K562 (cell line): Measurements from ENCODE around the gene ZMYM2. TPM values are rescaled to one million over a fixed set of nuclear protein-coding genes. Genes with fewer than 3 reads are reported as not detected.

Source experiments
- CCNT2 ChIP-seq: IDR thresholded peaks from 2 replicates; pipeline ENCODE4 v1.6.1; 2011; ENCODE audit warnings: borderline replicate concordance, low read depth, mild to moderate bottlenecking, moderate library complexity, mixed read lengths, low read length; ENCODE audit not compliant: insufficient read length; ENCODE audit errors: extremely low read depth
- EGR1 ChIP-seq: fragments of 450-650 bp; conservative IDR thresholded peaks from 2 replicates; pipeline ENCODE4 v1.6.1; 2017; ENCODE audit warnings: mild to moderate bottlenecking
- ETV6 ChIP-seq, 3 experiments: fragments of 150-350 bp in 1 of 3; sonication (generic) in 1 of 3; formaldehyde crosslinking in 1 of 3; IDR thresholded peaks; 2 replicates each; pipeline versions ENCODE4 v1.6.1 to v1.8.0; 2014 to 2022; ENCODE audit warnings: borderline replicate concordance in 2 of 3, low read depth in 2 of 3, antibody characterized with exemption in 1 of 3, low read length in 1 of 3, mild to moderate bottlenecking in 1 of 3, missing genetic modification reagents in 1 of 3
- KLF6 ChIP-seq: fragments of 250-450 bp; sonication (Bioruptor Pico); IDR thresholded peaks from 2 replicates; pipeline ENCODE4 v1.4.0; 2020; ENCODE audit warnings: mild to moderate bottlenecking, moderate library complexity, borderline replicate concordance
- RFX5 ChIP-seq: IDR thresholded peaks from 2 replicates; pipeline ENCODE4 v1.6.1; 2011; ENCODE audit warnings: low read depth, mild to moderate bottlenecking, improper control_type of control experiment, low read length
- TEAD4 ChIP-seq, 2 experiments: sonication (generic) in 1 of 2; formaldehyde crosslinking in 1 of 2; IDR thresholded peaks; 2 replicates each; pipeline versions ENCODE4 v1.6.1 to v1.8.0; 2012 to 2022; ENCODE audit warnings: borderline replicate concordance in 1 of 2, inconsistent platforms in 1 of 2, low read length in 1 of 2, mild to moderate bottlenecking in 1 of 2, missing genetic modification reagents in 1 of 2
- TFAM ChIP-seq: fragments of 250-450 bp; sonication (Bioruptor Pico); conservative IDR thresholded peaks from 2 replicates; pipeline ENCODE4 v1.5.0; 2021; ENCODE audit warnings: mild to moderate bottlenecking, moderate library complexity
- VEZF1 ChIP-seq: fragments of 200-800 bp; sonication (Bioruptor generic); IDR thresholded peaks from 2 replicates; pipeline ENCODE4 v1.6.1; 2017; ENCODE audit warnings: missing genetic modification characterization, missing compliant biosample characterization
- YY1 ChIP-seq, 3 experiments: IDR thresholded peaks; 2 replicates each; pipeline ENCODE4 v1.6.1; 2011; ENCODE audit warnings: low read length in 2 of 3, mild to moderate bottlenecking in 2 of 3, moderate library complexity in 2 of 3, borderline replicate concordance in 1 of 3, control low read depth in 1 of 3, low read depth in 1 of 3; ENCODE audit not compliant: insufficient read depth in 3 of 3, insufficient replicate concordance in 2 of 3, control insufficient read depth in 1 of 3, insufficient read length in 1 of 3; ENCODE audit errors: extremely low read depth in 1 of 3
- ZNF639 ChIP-seq, 2 experiments: fragments of 200-800 bp in 1 of 2; sonication (Bioruptor generic) in 1 of 2; sonication (generic) in 1 of 2; formaldehyde crosslinking in 1 of 2; IDR thresholded peaks in 1 of 2; conservative IDR thresholded peaks in 1 of 2; 2 replicates each; pipeline versions ENCODE4 v1.5.0 to v1.6.1; 2016 to 2020; ENCODE audit warnings: missing compliant biosample characterization in 1 of 2, missing genetic modification characterization in 1 of 2, missing genetic modification reagents in 1 of 2
- polyA plus RNA-seq, 8 experiments: library from polyadenylated mRNA; depleted of rRNA in 4 of 8; stranded (reverse) in 5 of 8; unstranded in 3 of 8; fragments of >200 nt; fragmentation: Nextera tagmentation in 2 of 8; fragmentation: Illumina TruSeq in 1 of 8; extraction: Ambion mirVana in 2 of 8; extraction: Trizol in 1 of 8; gene quantifications; 2 replicates each; pipeline versions ENCODE4 v1.2.1 to v1.2.3, GENCODE V29; 2011 to 2014; ENCODE audit warnings: inconsistent platforms in 1 of 8, missing spikeins in 1 of 8
- total RNA-seq, 7 experiments: library from RNA; depleted of rRNA in 6 of 7; stranded (reverse); fragments of >200 nt in 6 of 7; fragmentation: Illumina TruSeq in 2 of 7; extraction: Trizol in 2 of 7; gene quantifications; 2 replicates each; pipeline versions ENCODE4 v1.2.1 to v1.2.3, GENCODE V29; 2011 to 2021; ENCODE audit warnings: low replicate concordance in 1 of 7
- TF ChIP-seq, protein P1 (sequence below): fragments of 250-450 bp; sonication (Bioruptor Pico); IDR thresholded peaks from 2 replicates; pipeline ENCODE4 v1.4.0; 2020; ENCODE audit warnings: mild to moderate bottlenecking, moderate library complexity

The ZMYM2 gene
- total and polyA plus RNA-seq, 9 of the 15 experiments (the other 6 are each of a cell fraction or from before 2014, with no cell fraction given), result 5.0 to 48.8 (median 26.8) TPM

GRCh38 chr13:19958155-19959111 is at the start of gene ZMYM2 (continued):
- TF ChIP-seq ETV6 (IDR thresholded peaks at IDR 0.05; ENCODE audit: borderline replicate concordance in 1 of 2, low read depth in 2 of 2, low read length in 1 of 2) (no peak), ETV6 (CRISPR knock-in tag; IDR thresholded peaks at IDR 0.05; ENCODE audit: borderline replicate concordance) (no peak), RFX5 (no peak), CCNT2 (peak; percentile 20), VEZF1 (CRISPR knock-in tag) (peak; percentile 98), TFAM (CRISPR knock-in tag) (no peak), TEAD4 (IDR thresholded peaks at IDR 0.05; ENCODE audit: low read length) (no peak), TEAD4 (CRISPR knock-in tag; IDR thresholded peaks at IDR 0.05; ENCODE audit: borderline replicate concordance) (no peak), EGR1 (peak; percentile 90), KLF6 (no peak), YY1 (IDR thresholded peaks at IDR 0.05; ENCODE audit: borderline replicate concordance in 1 of 3, control insufficient read depth in 1 of 3, extremely low read depth in 1 of 3, insufficient read depth in 3 of 3, insufficient read length in 1 of 3, insufficient replicate concordance in 2 of 3, low read depth in 1 of 3, low read length in 2 of 3) (peak in 1 of 3 experiments; percentile 65), ZNF639 (CRISPR knock-in tag; conservative IDR thresholded peaks at IDR 0.05 in 1 of 2, IDR thresholded peaks at IDR 0.05 in 1 of 2) (peak in 1 of 2 experiments; percentile 76; a peak in 1 of 4 replicates)
- TF ChIP-seq, protein P1, sequence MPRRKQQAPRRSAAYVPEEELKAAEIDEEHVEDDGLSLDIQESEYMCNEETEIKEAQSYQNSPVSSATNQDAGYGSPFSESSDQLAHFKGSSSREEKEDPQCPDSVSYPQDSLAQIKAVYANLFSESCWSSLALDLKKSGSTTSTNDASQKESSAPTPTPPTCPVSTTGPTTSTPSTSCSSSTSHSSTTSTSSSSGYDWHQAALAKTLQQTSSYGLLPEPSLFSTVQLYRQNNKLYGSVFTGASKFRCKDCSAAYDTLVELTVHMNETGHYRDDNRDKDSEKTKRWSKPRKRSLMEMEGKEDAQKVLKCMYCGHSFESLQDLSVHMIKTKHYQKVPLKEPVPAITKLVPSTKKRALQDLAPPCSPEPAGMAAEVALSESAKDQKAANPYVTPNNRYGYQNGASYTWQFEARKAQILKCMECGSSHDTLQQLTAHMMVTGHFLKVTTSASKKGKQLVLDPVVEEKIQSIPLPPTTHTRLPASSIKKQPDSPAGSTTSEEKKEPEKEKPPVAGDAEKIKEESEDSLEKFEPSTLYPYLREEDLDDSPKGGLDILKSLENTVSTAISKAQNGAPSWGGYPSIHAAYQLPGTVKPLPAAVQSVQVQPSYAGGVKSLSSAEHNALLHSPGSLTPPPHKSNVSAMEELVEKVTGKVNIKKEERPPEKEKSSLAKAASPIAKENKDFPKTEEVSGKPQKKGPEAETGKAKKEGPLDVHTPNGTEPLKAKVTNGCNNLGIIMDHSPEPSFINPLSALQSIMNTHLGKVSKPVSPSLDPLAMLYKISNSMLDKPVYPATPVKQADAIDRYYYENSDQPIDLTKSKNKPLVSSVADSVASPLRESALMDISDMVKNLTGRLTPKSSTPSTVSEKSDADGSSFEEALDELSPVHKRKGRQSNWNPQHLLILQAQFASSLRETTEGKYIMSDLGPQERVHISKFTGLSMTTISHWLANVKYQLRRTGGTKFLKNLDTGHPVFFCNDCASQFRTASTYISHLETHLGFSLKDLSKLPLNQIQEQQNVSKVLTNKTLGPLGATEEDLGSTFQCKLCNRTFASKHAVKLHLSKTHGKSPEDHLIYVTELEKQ (CRISPR knock-in tag), result no peak
